Astrocyte (in vitro differentiated cells and primary cell): ENCODE data around the gene TEX38. TPM values are rescaled to one million over a fixed set of nuclear protein-coding genes. Genes with fewer than 3 reads are reported as not detected.

Experiments
- DNase-seq: peaks from one replicate; pipeline ENCODE4 v3.0.0-alpha.2; 2010; ENCODE audit warnings: low read depth
- FAIRE-seq: peaks from 2 replicates; lab custom pipeline; 2011; peaks lifted over from hg19 to GRCh38; lab: Jason Lieb, UNC
- H2AFZ ChIP-seq: 2 replicates; pipeline ENCODE4 v1.6.0; 2012; ENCODE audit warnings: low read depth, low read length, inconsistent platforms
- H3K27ac ChIP-seq: 2 replicates; pipeline ENCODE4 v1.5.1; 2011; ENCODE audit warnings: low read depth, low read length, inconsistent platforms
- H3K27me3 ChIP-seq: 2 replicates; pipeline ENCODE4 v1.6.0; 2011; ENCODE audit warnings: low read length, inconsistent platforms; ENCODE audit not compliant: insufficient read depth
- H3K36me3 ChIP-seq: 2 replicates; pipeline ENCODE4 v1.5.1; 2011; ENCODE audit warnings: low read length, inconsistent platforms; ENCODE audit not compliant: insufficient read depth
- H3K4me1 ChIP-seq: 2 replicates; pipeline ENCODE4 v1.5.1; 2011; ENCODE audit warnings: low read length, inconsistent platforms; ENCODE audit not compliant: insufficient read depth
- H3K4me2 ChIP-seq: 2 replicates; pipeline ENCODE4 v1.6.0; 2012; ENCODE audit warnings: low read length, inconsistent platforms
- H3K4me3 ChIP-seq: 2 replicates; pipeline ENCODE4 v1.5.1; 2011; ENCODE audit warnings: low read depth, mild to moderate bottlenecking, low read length, inconsistent platforms; ENCODE audit not compliant: insufficient read depth
- H3K79me2 ChIP-seq: 2 replicates; pipeline ENCODE4 v1.6.0; 2012; ENCODE audit warnings: mild to moderate bottlenecking, low read length, inconsistent platforms; ENCODE audit not compliant: insufficient read depth
- H3K9ac ChIP-seq: 2 replicates; pipeline ENCODE4 v1.6.0; 2012; ENCODE audit warnings: mild to moderate bottlenecking, low read length, inconsistent platforms
- H3K9me3 ChIP-seq: 2 replicates; pipeline ENCODE4 v1.5.1; 2012; ENCODE audit warnings: low read depth, mild to moderate bottlenecking, low read length, inconsistent platforms; ENCODE audit not compliant: insufficient read depth
- H4K20me1 ChIP-seq: 2 replicates; pipeline ENCODE4 v1.6.0; 2012; ENCODE audit warnings: low read length, inconsistent platforms; ENCODE audit not compliant: insufficient read depth
- H3K27ac Mint-ChIP-seq: one replicate; pipeline ENCODE4 v1.8.0; 2021; ENCODE audit warnings: mild to moderate bottlenecking, mixed read lengths; ENCODE audit not compliant: unreplicated experiment
- H3K27me3 Mint-ChIP-seq: one replicate; pipeline ENCODE4 v1.8.0; 2021; ENCODE audit warnings: low read depth, mixed read lengths; ENCODE audit not compliant: unreplicated experiment
- H3K36me3 Mint-ChIP-seq: one replicate; pipeline ENCODE4 v1.8.0; 2021; ENCODE audit warnings: low read depth, mixed read lengths; ENCODE audit not compliant: unreplicated experiment
- H3K4me1 Mint-ChIP-seq: one replicate; pipeline ENCODE4 v1.8.0; 2021; ENCODE audit warnings: low read depth, mixed read lengths; ENCODE audit not compliant: unreplicated experiment
- H3K4me3 Mint-ChIP-seq: one replicate; pipeline ENCODE4 v1.8.0; 2021; ENCODE audit warnings: mild to moderate bottlenecking, moderate library complexity, mixed read lengths; ENCODE audit not compliant: unreplicated experiment
- H3K9me3 Mint-ChIP-seq: one replicate; pipeline ENCODE4 v1.8.0; 2021; ENCODE audit warnings: mild to moderate bottlenecking, mixed read lengths; ENCODE audit not compliant: unreplicated experiment
- CTCF ChIP-seq: IDR thresholded peaks from 2 replicates; pipeline ENCODE4 v1.5.1; 2011; ENCODE audit warnings: low read depth, mild to moderate bottlenecking, inconsistent platforms, low read length, moderate library complexity; ENCODE audit not compliant: insufficient read depth
- EZH2 ChIP-seq: IDR thresholded peaks from 2 replicates; pipeline ENCODE4 v1.6.1; 2012; ENCODE audit warnings: mild to moderate bottlenecking, low read length, inconsistent platforms; ENCODE audit not compliant: insufficient read depth
- total RNA-seq: library from RNA; stranded (reverse); gene quantifications from 2 replicates; pipeline ENCODE4 v1.2.1, GENCODE V29; 2021

Gene TEX38
- total RNA-seq, 1 donor from 2014 or later, result not detected

DNA sequence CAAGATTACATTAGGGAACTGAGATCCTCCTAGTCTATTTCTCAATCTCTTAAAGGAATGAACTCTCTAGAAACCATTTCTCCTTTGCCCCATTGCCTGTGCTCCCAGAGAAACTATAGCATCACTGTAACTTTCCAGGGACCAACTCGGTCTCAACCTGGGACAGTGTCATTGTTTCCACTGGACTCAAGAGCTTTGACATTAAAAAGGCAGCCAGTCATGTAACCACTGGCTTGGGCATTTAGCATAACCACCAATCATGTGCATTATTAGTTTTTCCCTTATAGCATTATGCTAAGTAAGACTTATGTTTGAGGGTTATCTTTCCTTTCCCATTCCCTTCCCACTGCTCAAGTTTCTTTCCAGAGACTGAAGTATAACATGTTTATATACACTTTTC is 18.2 kb downstream of the TEX38 start:
- H3K4me1 ChIP-seq, result no peaks in the 10 kb centered on the region
- H2AFZ ChIP-seq, result no peak overlapping the region
- H3K36me3 ChIP-seq, result peaks cover 50% of the 10 kb centered on the region
- H3K4me2 ChIP-seq, result no peak overlapping the region
- no peaks in the 10 kb centered on the region for H3K27me3 Mint-ChIP-seq
- H3K9me3 Mint-ChIP-seq, result no peaks in the 10 kb centered on the region
- H3K4me1 Mint-ChIP-seq, result peaks cover 23% of the 10 kb centered on the region
- H3K9me3 ChIP-seq, result no peaks in the 10 kb centered on the region
- TF ChIP-seq EZH2, result no peak
- no peak for TF ChIP-seq CTCF
- FAIRE-seq, result no peak
- no peak overlapping the region for H3K27ac ChIP-seq
- no peaks in the 10 kb centered on the region for H3K79me2 ChIP-seq
- no peaks in the 10 kb centered on the region for H3K27me3 ChIP-seq
- H3K4me3 ChIP-seq, result no peak overlapping the region
- H3K4me3 Mint-ChIP-seq, result no peak overlapping the region
- no peak overlapping the region for H3K9ac ChIP-seq
- peaks cover 4% of the 10 kb centered on the region for H3K36me3 Mint-ChIP-seq
- H3K27ac Mint-ChIP-seq, result no peak overlapping the region
- DNase-seq, result no peak
- H4K20me1 ChIP-seq, result peaks cover 42% of the 10 kb centered on the region

- H3K4me1 Mint-ChIP-seq, result peaks cover 18% of the 10 kb centered on the region
- Histone ChIP-seq H3K4me2 (no peak overlapping the region), H2AFZ (no peak overlapping the region), H3K27me3 (no peaks in the 10 kb centered on the region), H3K9ac (no peak overlapping the region), H3K4me1 (no peaks in the 10 kb centered on the region), H3K4me3 (no peak overlapping the region), H3K36me3 (peaks cover 52% of the 10 kb centered on the region), H3K27ac (no peak overlapping the region), H3K79me2 (peaks cover 2% of the 10 kb centered on the region), H4K20me1 (peaks cover 42% of the 10 kb centered on the region), H3K9me3 (no peaks in the 10 kb centered on the region)
- H3K9me3 Mint-ChIP-seq, result no peaks in the 10 kb centered on the region
- TF ChIP-seq CTCF, result no peak
- no peak for TF ChIP-seq EZH2
- no peak for FAIRE-seq
- H3K4me3 Mint-ChIP-seq, result no peak overlapping the region
- H3K36me3 Mint-ChIP-seq, result peaks cover 11% of the 10 kb centered on the region
- no peaks in the 10 kb centered on the region for H3K27me3 Mint-ChIP-seq
- peak; percentile 30 for DNase-seq
- no peak overlapping the region for H3K27ac Mint-ChIP-seq
Observed at GRCh38 chr1:46690931-46691421, 19.3 kb downstream of the TEX38 start.

DNA sequence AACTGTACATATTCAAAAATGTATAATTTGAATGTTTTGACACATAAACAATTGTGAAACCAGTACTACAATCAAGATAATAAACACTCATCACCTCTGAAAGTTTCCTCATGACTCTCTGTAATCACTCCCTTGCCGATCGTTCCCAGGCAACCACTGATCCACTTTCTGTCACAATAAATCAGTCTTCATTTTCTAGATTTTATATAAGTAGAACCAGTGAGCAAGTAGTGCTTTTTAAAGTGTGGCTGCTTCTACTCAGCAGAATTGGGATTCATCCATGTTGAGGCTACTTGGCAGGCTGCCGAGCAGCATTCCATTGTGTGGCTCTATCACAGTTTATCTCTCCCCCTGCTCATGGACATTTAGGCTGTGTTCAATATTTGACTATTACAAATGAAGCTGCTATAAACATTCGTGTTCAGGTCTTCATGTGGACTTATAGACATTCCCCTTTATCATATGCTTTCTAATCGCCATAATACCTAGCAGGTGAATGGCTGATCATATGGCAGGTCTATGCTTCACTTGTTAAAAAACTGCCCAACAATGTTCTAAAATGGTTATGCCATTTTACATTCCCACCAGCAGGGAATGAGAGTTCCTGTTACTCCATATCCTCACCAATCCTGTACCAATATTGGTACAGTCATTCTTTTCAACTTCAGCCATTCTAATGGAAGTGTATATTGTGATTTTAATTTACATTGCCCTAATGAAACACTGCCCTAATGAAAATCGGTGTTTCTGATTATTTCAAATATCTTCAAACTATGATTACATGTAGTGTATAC is 20.5 kb downstream of the TEX38 start:
- Histone ChIP-seq H3K36me3 (peaks cover 48% of the 10 kb centered on the region), H3K9ac (no peak overlapping the region), H3K9me3 (no peaks in the 10 kb centered on the region), H3K27me3 (no peaks in the 10 kb centered on the region), H3K27ac (no peak overlapping the region), H3K79me2 (peaks cover 2% of the 10 kb centered on the region), H2AFZ (no peak overlapping the region), H3K4me1 (no peaks in the 10 kb centered on the region), H3K4me2 (no peak overlapping the region), H4K20me1 (peaks cover 48% of the 10 kb centered on the region), H3K4me3 (no peak overlapping the region)
- DNase-seq (peak; percentile 16), FAIRE-seq (no peak)
- TF ChIP-seq EZH2 (no peak), CTCF (peak; percentile 31)
- H3K27ac Mint-ChIP-seq, result no peak overlapping the region
- H3K4me1 Mint-ChIP-seq, result peaks cover 18% of the 10 kb centered on the region
- H3K4me3 Mint-ChIP-seq, result no peak overlapping the region
- no peaks in the 10 kb centered on the region for H3K9me3 Mint-ChIP-seq
- H3K36me3 Mint-ChIP-seq, result peaks cover 11% of the 10 kb centered on the region
- H3K27me3 Mint-ChIP-seq, result no peaks in the 10 kb centered on the region
